ENCODE measurements around the gene FBP1.
"Not testable (repeated sequence)": the region's sequence is repeated elsewhere in the genome, so short reads cannot be mapped to it uniquely, and the experiment has no call there.

Gene FBP1

GRCh38 chr9:94567271-94567670, 72.0 kb downstream of the FBP1 start:
- Histone ChIP-seq H3K9me3 (ENCODE audit: low read length) (no peaks in the 10 kb centered on the region), H3K27me3 (ENCODE audit: control insufficient read depth in 1 of 2, insufficient read depth in 2 of 2, low read length in 2 of 2) (peaks cover 0 to 5% of the 10 kb centered on the region in 2 donors), H3K27ac (ENCODE audit: low read depth, low read length) (no peak overlapping the region), H3K4me1 (ENCODE audit: insufficient read depth, low read length) (no peaks in the 10 kb centered on the region), H3K4me3 (ENCODE audit: low read depth in 1 of 2, low read length in 2 of 2) (no peak overlapping the region), H3K36me3 (ENCODE audit: insufficient read depth, low read length) (no peaks in the 10 kb centered on the region), H3K9ac (ENCODE audit: low read length) (no peak overlapping the region)

DNA sequence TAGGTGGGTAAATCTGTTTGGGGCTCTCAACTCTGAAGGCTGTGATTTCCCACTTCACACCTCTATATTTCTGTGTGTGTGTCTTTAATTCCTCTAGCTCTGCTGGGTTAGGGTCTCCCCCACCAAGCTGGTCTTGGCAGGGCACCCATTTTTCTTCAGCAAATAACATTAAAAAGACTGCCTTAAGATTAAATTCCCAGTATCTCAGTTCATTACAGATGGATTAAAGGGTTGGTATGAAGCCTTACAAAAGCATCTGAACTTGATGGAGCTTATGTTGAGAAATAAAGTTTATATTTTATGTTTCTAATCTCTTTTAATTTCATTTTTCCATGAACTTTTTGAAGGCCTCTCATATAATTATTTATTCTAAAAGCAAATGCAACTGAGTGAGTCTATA, 72.8 kb downstream of the FBP1 start:
- Histone ChIP-seq H3K36me3 (ENCODE audit: insufficient read depth, low read length) (no peaks in the 10 kb centered on the region), H3K4me1 (ENCODE audit: insufficient read depth, low read length) (no peaks in the 10 kb centered on the region), H3K27me3 (ENCODE audit: control insufficient read depth in 1 of 2, insufficient read depth in 2 of 2, low read length in 2 of 2) (peaks cover 0 to 5% of the 10 kb centered on the region in 2 donors), H3K27ac (ENCODE audit: low read depth, low read length) (no peak overlapping the region), H3K4me3 (ENCODE audit: low read depth in 1 of 2, low read length in 2 of 2) (no peak overlapping the region), H3K9ac (ENCODE audit: low read length) (no peak overlapping the region), H3K9me3 (ENCODE audit: low read length) (no peaks in the 10 kb centered on the region)

DNA sequence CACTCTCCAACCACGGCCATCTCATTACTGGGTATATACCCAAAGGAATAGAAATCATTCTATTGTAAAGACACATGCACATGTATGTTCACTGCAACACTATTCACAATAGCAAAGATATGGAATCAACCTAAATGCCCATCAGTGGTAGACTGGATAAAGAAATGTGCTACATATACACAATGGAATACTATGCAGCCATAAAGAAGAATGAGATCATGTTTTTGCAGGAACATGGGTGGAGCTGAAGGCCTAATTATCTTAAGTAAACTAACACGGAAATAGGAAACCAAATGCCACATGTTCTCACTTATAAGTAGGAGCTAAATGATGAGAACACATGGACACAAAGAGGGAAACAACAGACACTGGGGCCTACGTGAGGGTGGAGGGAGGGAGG, 75.0 kb downstream of the FBP1 start:
- H3K9me3 ChIP-seq (ENCODE audit: low read length); H3K4me3 ChIP-seq (ENCODE audit: low read depth in 1 of 2, low read length in 2 of 2); H3K36me3 ChIP-seq (ENCODE audit: insufficient read depth, low read length); H3K27ac ChIP-seq (ENCODE audit: low read depth, low read length); H3K9ac ChIP-seq (ENCODE audit: low read length); H3K4me1 ChIP-seq (ENCODE audit: insufficient read depth, low read length); H3K27me3 ChIP-seq (ENCODE audit: control insufficient read depth in 1 of 2, insufficient read depth in 2 of 2, low read length in 2 of 2): not testable (repeated sequence)

DNA sequence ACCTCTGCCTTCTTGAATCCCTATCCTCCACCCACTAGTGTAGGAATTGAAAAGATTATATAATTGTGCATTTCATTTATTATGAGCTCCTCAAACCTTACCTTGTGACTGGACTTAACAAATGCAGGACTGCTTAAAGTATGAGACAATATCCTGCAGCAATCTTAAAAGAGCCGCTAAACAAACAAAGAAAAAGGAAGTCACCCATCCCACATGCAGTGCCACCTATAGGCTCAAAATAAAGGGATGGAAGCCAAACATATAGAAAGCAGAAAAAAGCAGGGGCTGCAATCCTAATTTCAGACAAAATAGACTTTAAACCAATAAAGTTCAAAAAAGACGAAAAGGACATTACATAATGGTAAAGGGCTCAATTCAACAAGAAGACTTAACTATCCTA, 75.8 kb downstream of the FBP1 start:
- H3K27ac ChIP-seq (ENCODE audit: low read depth, low read length), result no peak overlapping the region
- no peaks in the 10 kb centered on the region for H3K4me1 ChIP-seq (ENCODE audit: insufficient read depth, low read length)
- peaks cover 0 to 5% of the 10 kb centered on the region in 2 donors for H3K27me3 ChIP-seq (ENCODE audit: control insufficient read depth in 1 of 2, insufficient read depth in 2 of 2, low read length in 2 of 2)
- H3K4me3 ChIP-seq (ENCODE audit: low read depth in 1 of 2, low read length in 2 of 2), result no peak overlapping the region
- H3K9me3 ChIP-seq (ENCODE audit: low read length), result no peaks in the 10 kb centered on the region
- H3K9ac ChIP-seq (ENCODE audit: low read length), result no peak overlapping the region
- H3K36me3 ChIP-seq (ENCODE audit: insufficient read depth, low read length), result no peaks in the 10 kb centered on the region

GRCh38 chr9:94560237-94560636, 79.1 kb downstream of the FBP1 start:
- no peak overlapping the region for H3K4me3 ChIP-seq (ENCODE audit: low read depth in 1 of 2, low read length in 2 of 2)
- peaks cover 0 to 5% of the 10 kb centered on the region in 2 donors for H3K27me3 ChIP-seq (ENCODE audit: control insufficient read depth in 1 of 2, insufficient read depth in 2 of 2, low read length in 2 of 2)
- H3K9me3 ChIP-seq (ENCODE audit: low read length), result no peaks in the 10 kb centered on the region
- H3K27ac ChIP-seq (ENCODE audit: low read depth, low read length), result no peak overlapping the region
- H3K4me1 ChIP-seq (ENCODE audit: insufficient read depth, low read length), result no peaks in the 10 kb centered on the region
- H3K36me3 ChIP-seq (ENCODE audit: insufficient read depth, low read length), result no peaks in the 10 kb centered on the region
- no peak overlapping the region for H3K9ac ChIP-seq (ENCODE audit: low read length)

DNA sequence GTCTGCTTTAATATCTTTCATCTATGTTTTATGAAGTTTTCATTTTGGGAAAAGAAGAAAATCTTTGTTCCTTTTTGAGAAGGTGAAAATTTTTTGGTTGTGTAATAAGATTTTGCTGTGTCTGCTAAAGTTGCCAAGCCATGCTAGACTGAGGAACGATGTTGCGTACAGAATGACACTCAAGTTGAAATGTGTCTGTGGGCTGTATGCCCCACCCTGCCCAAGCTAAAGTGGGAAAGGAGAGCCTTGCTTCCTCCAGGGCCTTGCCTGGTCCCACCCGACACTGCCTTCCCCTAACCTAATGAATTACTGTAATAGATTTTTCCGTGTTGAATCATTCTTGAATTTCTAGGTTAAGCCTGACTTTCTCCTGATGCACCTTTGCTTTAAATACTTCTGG, 81.9 kb downstream of the FBP1 start:
- no peak overlapping the region for H3K27ac ChIP-seq (ENCODE audit: low read depth, low read length)
- no peaks in the 10 kb centered on the region for H3K9me3 ChIP-seq (ENCODE audit: low read length)
- H3K4me1 ChIP-seq (ENCODE audit: insufficient read depth, low read length), result no peaks in the 10 kb centered on the region
- H3K9ac ChIP-seq (ENCODE audit: low read length), result no peak overlapping the region
- no peak overlapping the region for H3K4me3 ChIP-seq (ENCODE audit: low read depth in 1 of 2, low read length in 2 of 2)
- H3K27me3 ChIP-seq (ENCODE audit: control insufficient read depth in 1 of 2, insufficient read depth in 2 of 2, low read length in 2 of 2), result no peaks in the 10 kb centered on the region
- H3K36me3 ChIP-seq (ENCODE audit: insufficient read depth, low read length), result no peaks in the 10 kb centered on the region

DNA sequence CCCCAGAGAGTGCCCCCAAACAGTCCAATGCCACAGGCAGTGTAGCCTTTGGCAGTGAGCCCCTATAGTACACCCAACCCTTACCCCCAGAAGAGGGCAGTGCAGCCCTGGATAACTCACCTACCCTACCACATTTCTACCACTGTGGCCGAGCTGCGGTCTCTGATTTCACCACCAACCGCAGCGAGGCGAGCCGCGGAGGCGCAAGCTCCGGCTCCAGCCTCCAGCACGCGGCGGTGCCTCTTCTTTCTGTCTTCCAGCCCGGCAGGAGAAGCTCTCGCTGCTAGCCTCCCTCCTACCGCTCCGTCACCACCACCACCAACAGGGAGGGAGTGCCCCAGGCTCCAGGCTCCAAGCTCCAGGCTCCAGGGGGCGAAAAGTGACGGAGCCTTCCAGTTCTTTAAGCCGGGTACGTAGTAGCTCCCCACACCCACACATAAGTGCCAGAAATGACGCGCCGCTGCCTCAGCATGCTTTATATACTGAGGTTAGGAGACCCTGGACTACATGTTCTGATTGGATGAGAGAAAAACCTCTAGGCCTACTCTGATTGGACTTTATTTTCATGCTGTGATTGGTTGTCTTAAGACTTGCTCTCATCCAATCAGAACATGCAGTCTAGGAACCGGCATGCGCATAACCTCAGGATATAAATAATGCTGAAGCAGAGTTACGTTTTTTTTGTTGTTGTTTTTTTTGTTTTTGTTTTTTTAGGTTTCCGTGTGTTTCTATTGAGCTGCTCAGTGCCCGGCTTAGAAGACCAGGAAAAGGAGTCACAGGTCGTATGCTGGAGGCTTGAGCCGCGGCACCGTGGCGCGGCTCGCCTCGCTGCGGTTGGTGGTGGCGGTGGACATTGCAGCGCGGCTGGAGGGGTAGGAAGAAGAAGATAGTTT, 84.6 kb downstream of the FBP1 start, which contains the start of gene PCAT7:
Gene PCAT7, plus strand, starts transcription at position 645 of the 893 bp plus-strand sequence.
- Histone ChIP-seq H3K4me1 (ENCODE audit: insufficient read depth, low read length) (no peaks in the 10 kb centered on the region), H3K27ac (ENCODE audit: low read depth, low read length) (no peak within 1 kb of the TSS), H3K27me3 (ENCODE audit: control insufficient read depth in 1 of 2, insufficient read depth in 2 of 2, low read length in 2 of 2) (no peaks in the 10 kb centered on the region), H3K9ac (ENCODE audit: low read length) (no peak within 1 kb of the TSS), H3K4me3 (ENCODE audit: low read depth in 1 of 2, low read length in 2 of 2) (no peak within 1 kb of the TSS), H3K36me3 (ENCODE audit: insufficient read depth, low read length) (no peaks in the 10 kb centered on the region), H3K9me3 (ENCODE audit: low read length) (no peaks in the 10 kb centered on the region)

- no peaks in the 10 kb centered on the region for H3K4me1 ChIP-seq (ENCODE audit: insufficient read depth, low read length)
- no peak overlapping the region for H3K27ac ChIP-seq (ENCODE audit: low read depth, low read length)
- no peak overlapping the region for H3K4me3 ChIP-seq (ENCODE audit: low read depth in 1 of 2, low read length in 2 of 2)
- H3K36me3 ChIP-seq (ENCODE audit: insufficient read depth, low read length), result no peaks in the 10 kb centered on the region
- no peaks in the 10 kb centered on the region for H3K27me3 ChIP-seq (ENCODE audit: control insufficient read depth in 1 of 2, insufficient read depth in 2 of 2, low read length in 2 of 2)
- no peaks in the 10 kb centered on the region for H3K9me3 ChIP-seq (ENCODE audit: low read length)
- no peak overlapping the region for H3K9ac ChIP-seq (ENCODE audit: low read length)
Measured at GRCh38 chr9:94554078-94554438, 85.3 kb downstream of the FBP1 start.

Measured in muscle layer of colon (tissue), 2 donors.